ENCODE data around the gene COL4A3.
"Not testable (repeated sequence)": the region's sequence is repeated elsewhere in the genome, so short reads cannot be mapped to it uniquely, and the experiment has no call there.

The COL4A3 gene

GRCh38 chr2:227206406-227206805 lies 42.0 kb downstream of the COL4A3 start:
- no peak for DNase-seq (ENCODE audit: low read depth)

- DNase-seq (ENCODE audit: low read depth): no peak
Observed at GRCh38 chr2:227207573-227207972, 43.1 kb downstream of the COL4A3 start.

GRCh38 chr2:227214622-227215041 lies 50.2 kb downstream of the COL4A3 start:
- no peak for DNase-seq (ENCODE audit: low read depth)

GRCh38 chr2:227219312-227220105 lies 55.1 kb downstream of the COL4A3 start:
- no peak for DNase-seq (ENCODE audit: low read depth)

GRCh38 chr2:227221120-227221519 lies 56.7 kb downstream of the COL4A3 start:
- no peak for DNase-seq (ENCODE audit: low read depth)

GRCh38 chr2:227222292-227222691 lies 57.9 kb downstream of the COL4A3 start:
- no peak for DNase-seq (ENCODE audit: low read depth)

- not testable (repeated sequence) for DNase-seq (ENCODE audit: low read depth)
Observed at GRCh38 chr2:227225641-227226040, 61.2 kb downstream of the COL4A3 start.

- no peak for DNase-seq (ENCODE audit: low read depth)
Observed at GRCh38 chr2:227228061-227228667, 63.7 kb downstream of the COL4A3 start.

- no peak for DNase-seq (ENCODE audit: low read depth)
Observed at GRCh38 chr2:227230151-227230550, 65.7 kb downstream of the COL4A3 start.

- DNase-seq (ENCODE audit: low read depth): no peak
Observed at GRCh38 chr2:227234429-227234828, 70.0 kb downstream of the COL4A3 start.

GRCh38 chr2:227237786-227238185 lies 73.4 kb downstream of the COL4A3 start:
- DNase-seq (ENCODE audit: low read depth): no peak

- DNase-seq (ENCODE audit: low read depth): peak; percentile 29
Observed at GRCh38 chr2:227238238-227239237, 74.1 kb downstream of the COL4A3 start.

- no peak for DNase-seq (ENCODE audit: low read depth)
Observed at GRCh38 chr2:227241005-227241404, 76.6 kb downstream of the COL4A3 start.

GRCh38 chr2:227248876-227249275 lies 84.5 kb downstream of the COL4A3 start:
- no peak for DNase-seq (ENCODE audit: low read depth)

- no peak for DNase-seq (ENCODE audit: low read depth)
Observed at GRCh38 chr2:227252831-227253230, 88.4 kb downstream of the COL4A3 start.

GRCh38 chr2:227256605-227257004 lies 92.2 kb downstream of the COL4A3 start:
- no peak for DNase-seq (ENCODE audit: low read depth)

GRCh38 chr2:227257820-227258219 lies 93.4 kb downstream of the COL4A3 start:
- DNase-seq (ENCODE audit: low read depth): no peak

- no peak for DNase-seq (ENCODE audit: low read depth)
Observed at GRCh38 chr2:227260041-227260440, 95.6 kb downstream of the COL4A3 start.

GRCh38 chr2:227267410-227268115 lies 103.1 kb downstream of the COL4A3 start:
- no peak for DNase-seq (ENCODE audit: low read depth)

GRCh38 chr2:227280895-227281294 lies 116.5 kb downstream of the COL4A3 start:
- DNase-seq (ENCODE audit: low read depth): no peak

- no peak for DNase-seq (ENCODE audit: low read depth)
Observed at GRCh38 chr2:227285741-227286236, 121.4 kb downstream of the COL4A3 start.

GRCh38 chr2:227287771-227288170 lies 123.3 kb downstream of the COL4A3 start:
- no peak for DNase-seq (ENCODE audit: low read depth)

Data from stimulated activated CD8-positive, alpha-beta memory T cell treated with anti-CD3 and anti-CD28 coated beads, Interleukin-15, amount 100 ng/mL, for 1 hour (primary cell).